Ovary (tissue), 9 donors: ENCODE results near the gene DUSP12. TPM values are rescaled to one million over a fixed set of nuclear protein-coding genes. Genes with fewer than 3 reads are reported as not detected.
A peak's percentile ranks its signal among the peaks of the same experiment; 100 is the strongest.
"Not testable (repeated sequence)": the region's sequence is repeated elsewhere in the genome, so short reads cannot be mapped to it uniquely, and the experiment has no call there.

Experiments used
- DNase-seq, 5 donors: peaks; one replicate each; pipeline ENCODE4 v3.0.0-alpha.2; 2019 to 2020
- H3K27ac ChIP-seq, 2 donors: fragments of 200-600 bp; one replicate each; pipeline versions ENCODE4 v1.5.1 to v1.8.0; 2019 to 2022
- H3K27me3 ChIP-seq: fragments of 200-600 bp; one replicate; pipeline ENCODE4 v1.8.0; 2022
- H3K36me3 ChIP-seq: fragments of 200-600 bp; sonication (generic); one replicate; pipeline ENCODE4 v1.5.1; 2019
- H3K4me1 ChIP-seq: one replicate; pipeline ENCODE4 v1.8.1; 2013; ENCODE audit warnings: mild to moderate bottlenecking, moderate library complexity; ENCODE audit not compliant: insufficient read depth
- H3K4me3 ChIP-seq: fragments of 200-600 bp; sonication (generic); one replicate; pipeline ENCODE4 v1.5.1; 2017
- H3K9me3 ChIP-seq, 2 donors: fragments of 200-600 bp in 1 of 2; sonication (generic) in 1 of 2; one replicate each; pipeline versions ENCODE4 v1.5.1 to v1.8.1; 2013 to 2019; ENCODE audit warnings: mild to moderate bottlenecking in 1 of 2, moderate library complexity in 1 of 2
- CTCF ChIP-seq, 3 donors: fragments of 450-650 bp in 2 of 3; fragments of 200-600 bp in 1 of 3; IDR thresholded peaks; one replicate each; pipeline versions ENCODE4 v1.5.1 to v1.8.0; 2016 to 2022; ENCODE audit warnings: antibody characterized with exemption in 3 of 3, mild to moderate bottlenecking in 1 of 3
- EP300 ChIP-seq: sonication (generic); formaldehyde crosslinking; IDR thresholded peaks from one replicate; pipeline ENCODE4 v1.6.1; 2017; ENCODE audit warnings: antibody characterized with exemption
- POLR2A ChIP-seq: fragments of 450-650 bp; IDR thresholded peaks from one replicate; pipeline ENCODE4 v1.6.1; 2017; ENCODE audit warnings: antibody characterized with exemption, mild to moderate bottlenecking, moderate library complexity
- WGBS, 3 donors: extraction: QIAGEN DNeasy Blood & Tissue Kit in 1 of 3; methylation state at CpG; one replicate each; pipeline versions ENCODE4 v1.1.5 to v1.1.7; 2013 to 2017; 5-methylcytosine and 5-hydroxymethylcytosine counted together
- intact Hi-C, 4 donors: fragments of 100-400 bp; cut with DNase I; formaldehyde crosslinking; loops; one replicate each; pipeline versions ENCODE4 v1.11.0 to v1.15.1; 2022 to 2023
- polyA plus RNA-seq, 2 donors: library from polyadenylated mRNA; stranded (reverse); fragments of 200-250 nt in 1 of 2; fragments of 350-450 nt in 1 of 2; fragmentation: Illumina TruSeq in 1 of 2; extraction: RNeasy Lipid Tissue Mini Kit (QIAGEN cat#74804) in 1 of 2; gene quantifications; one replicate each; pipeline ENCODE4 v1.2.3, GENCODE V29; 2013 to 2014
- total RNA-seq, 7 donors: library from RNA; depleted of rRNA in 2 of 7; stranded (reverse); fragments of >200 nt in 2 of 7; fragmentation: NEBNext Ultra II Directional in 3 of 7; extraction: Animal tissue kit (Norgen Biotek cat#: 25700) in 3 of 7; gene quantifications; one replicate each; pipeline versions ENCODE4 v1.1.0 to v1.2.4, GENCODE V29; 2016 to 2023
- donor health status: DM: no; HTN: no; CAD: no; lungs with moderate emphysema.
- donor health status: DM: no; HTN: no; CAD: no.
- donor health status: Bipolar disorder and iron deficiency.
- donor health status: DM: yes; HTN: yes; CAD: no.
- donor health status: DM: no; HTN: no; CAD: no.
- donor health status: DM: yes; HTN: yes; CAD: no.

The DUSP12 gene
- total and polyA plus RNA-seq, 9 donors = 15.0 to 28.9 (median 19.8) TPM

GRCh38 chr1:161721738-161722343 lies 27.7 kb upstream of the DUSP12 start:
- Histone ChIP-seq H3K9me3 (no peaks in the 10 kb centered on the region), H3K27ac (no peak overlapping the region), H3K4me1 (peaks cover 3% of the 10 kb centered on the region), H3K4me3 (no peak overlapping the region), H3K36me3 (no peaks in the 10 kb centered on the region), H3K27me3 (no peaks in the 10 kb centered on the region)
- WGBS, 3 donors = 40 to 70% (median 54%) methylated on average over 8 of the region's 8 CpGs
- no peak for TF ChIP-seq EP300
- TF ChIP-seq CTCF (IDR thresholded peaks at IDR 0.05) = no peak
- TF ChIP-seq POLR2A = no peak
- intact Hi-C loops = no loop called here
- no peak for DNase-seq

GRCh38 chr1:161722406-161722805 lies 27.2 kb upstream of the DUSP12 start:
- DNase-seq = no peak
- Histone ChIP-seq H3K4me1 (peaks cover 3% of the 10 kb centered on the region), H3K36me3 (no peaks in the 10 kb centered on the region), H3K27ac (no peak overlapping the region), H3K9me3 (no peaks in the 10 kb centered on the region), H3K4me3 (no peak overlapping the region), H3K27me3 (no peaks in the 10 kb centered on the region)
- intact Hi-C loops = no loop called here
- TF ChIP-seq EP300 = no peak
- TF ChIP-seq POLR2A = no peak
- TF ChIP-seq CTCF (IDR thresholded peaks at IDR 0.05) = no peak
- WGBS, 3 donors = 91 to 100% (median 100%) methylated on average over 1 of the region's 1 CpG

- no peak for TF ChIP-seq CTCF (IDR thresholded peaks at IDR 0.05)
- H3K27me3 ChIP-seq = no peaks in the 10 kb centered on the region
- no peak for DNase-seq
- no peak overlapping the region for H3K4me3 ChIP-seq
- no peaks in the 10 kb centered on the region for H3K36me3 ChIP-seq
- no peak overlapping the region for H3K27ac ChIP-seq
- intact Hi-C loops = no loop called here
- WGBS, 3 donors = 83 to 88% (median 86%) methylated on average over 8 of the region's 8 CpGs
- H3K4me1 ChIP-seq = peaks cover 3% of the 10 kb centered on the region
- H3K9me3 ChIP-seq = no peaks in the 10 kb centered on the region
Observed at GRCh38 chr1:161723459-161724141, 26.0 kb upstream of the DUSP12 start.

GRCh38 chr1:161725258-161725907 lies 24.2 kb upstream of the DUSP12 start:
- Histone ChIP-seq H3K4me3 (peak overlapping the region; percentile 74), H3K27ac (peak overlapping the region; percentile 65 to 97)
- H3K4me1 ChIP-seq, H3K9me3 ChIP-seq, H3K36me3 ChIP-seq, H3K27me3 ChIP-seq, intact Hi-C loops: not testable (repeated sequence)
- WGBS, 3 donors = 39 to 51% (median 47%) methylated on average over 22 of the region's 22 CpGs
- DNase-seq = peak in 2 of 5 donors; percentile 21 to 22
